Heart left ventricle (tissue), 13 donors: ENCODE measurements around the gene TCP11L2.

Experiments used
- POLR2A ChIP-seq, 2 donors: fragments of 450-650 bp; IDR thresholded peaks; one replicate each; pipeline ENCODE4 v1.6.1; 2017; ENCODE audit warnings: antibody characterized with exemption in 2 of 2, mild to moderate bottlenecking in 2 of 2, moderate library complexity in 2 of 2
- TF ChIP-seq, protein P1 (sequence below), 12 donors: fragments of 200-600 bp; sonication (generic) in 4 of 12; IDR thresholded peaks; one replicate each; pipeline versions ENCODE4 v1.5.0 to v1.8.0; 2018 to 2022; ENCODE audit warnings: antibody characterized with exemption in 12 of 12, mild to moderate bottlenecking in 5 of 12
- donor health status: ischemic (EF 13 %, LVEDD 7.1; RV severe dilation, severe dysfunction).
- donor health status: DM: no; HTN: yes; CAD: no.
- donor health status: DM: no; HTN: no; CAD: no.
- donor health status: ischemic (EF 25% LVEDD 6.9; RV normal size, moderate dysfunction).
- donor health status: ischemic (EF 25% LVEDD 5.7; RV mildly dilated, moderate dysfunction).
- donor health status: ischemic (EF 35%, LVEDD 5.7; RV mildly dilated, moderate dysfunction).
- donor health status: nonischemic (EF 11% LVEDD 7.7; RV severe dilation, severe dysfunction).
- donor health status: DM: yes; HTN: yes; CAD: no.
- donor health status: PGD.
- donor health status: ischemic (EF 29% LVEDD 5.4; RV normal size, mild dysfunction).
- donor health status: nonischemic (EF 23%, LVEDD 6.1; RV moderate dilation, normal function).

DNA sequence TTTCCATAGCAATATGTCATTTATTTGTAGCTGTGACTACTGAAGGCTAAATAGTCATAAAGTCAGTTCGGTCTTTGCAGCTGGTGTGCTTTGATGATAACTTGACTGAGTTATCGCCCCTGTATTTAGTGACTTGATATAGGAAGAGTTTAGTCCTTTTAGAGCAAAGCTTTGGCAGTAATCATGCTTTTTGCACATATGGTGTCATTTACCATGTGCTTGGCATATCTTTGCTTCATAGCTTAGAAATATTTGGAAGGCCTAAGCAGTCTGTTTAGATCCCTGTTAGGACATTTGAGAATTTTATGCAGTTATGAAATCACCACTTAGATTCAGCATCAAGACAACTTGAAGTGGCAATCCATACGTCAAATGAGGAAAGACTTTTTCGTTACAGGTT, 86.6 kb downstream of the TCP11L2 start:
- TF ChIP-seq, protein P1, sequence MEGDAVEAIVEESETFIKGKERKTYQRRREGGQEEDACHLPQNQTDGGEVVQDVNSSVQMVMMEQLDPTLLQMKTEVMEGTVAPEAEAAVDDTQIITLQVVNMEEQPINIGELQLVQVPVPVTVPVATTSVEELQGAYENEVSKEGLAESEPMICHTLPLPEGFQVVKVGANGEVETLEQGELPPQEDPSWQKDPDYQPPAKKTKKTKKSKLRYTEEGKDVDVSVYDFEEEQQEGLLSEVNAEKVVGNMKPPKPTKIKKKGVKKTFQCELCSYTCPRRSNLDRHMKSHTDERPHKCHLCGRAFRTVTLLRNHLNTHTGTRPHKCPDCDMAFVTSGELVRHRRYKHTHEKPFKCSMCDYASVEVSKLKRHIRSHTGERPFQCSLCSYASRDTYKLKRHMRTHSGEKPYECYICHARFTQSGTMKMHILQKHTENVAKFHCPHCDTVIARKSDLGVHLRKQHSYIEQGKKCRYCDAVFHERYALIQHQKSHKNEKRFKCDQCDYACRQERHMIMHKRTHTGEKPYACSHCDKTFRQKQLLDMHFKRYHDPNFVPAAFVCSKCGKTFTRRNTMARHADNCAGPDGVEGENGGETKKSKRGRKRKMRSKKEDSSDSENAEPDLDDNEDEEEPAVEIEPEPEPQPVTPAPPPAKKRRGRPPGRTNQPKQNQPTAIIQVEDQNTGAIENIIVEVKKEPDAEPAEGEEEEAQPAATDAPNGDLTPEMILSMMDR (IDR thresholded peaks at IDR 0.05): no peak
- TF ChIP-seq POLR2A (IDR thresholded peaks at IDR 0.05): no peak
